Right lobe of liver (tissue), 6 donors: ENCODE data around the gene CALML4. TPM values are rescaled to one million over a fixed set of nuclear protein-coding genes. Genes with fewer than 3 reads are reported as not detected.
A peak's percentile ranks its signal among the peaks of the same experiment; 100 is the strongest.

Experiments used
- ATAC-seq, 4 donors: fragments of 200-7000 bp; cut with Tn5 transposase; one replicate each; pipeline ENCODE4 v1.9.1; 2020; ENCODE audit warnings: mild to moderate bottlenecking in 4 of 4, moderate library complexity in 4 of 4
- DNase-seq, 3 donors: peaks; one replicate each; pipeline ENCODE4 v3.0.0-alpha.2; 2020
- H3K27ac ChIP-seq, 3 donors: fragments of 200-600 bp; one replicate each; pipeline ENCODE4 v1.8.0; 2022
- H3K27me3 ChIP-seq, 2 donors: fragments of 200-600 bp; one replicate each; pipeline ENCODE4 v1.8.0; 2022
- H3K36me3 ChIP-seq, 4 donors: fragments of 200-600 bp; sonication (generic) in 1 of 4; one replicate each; pipeline versions ENCODE4 v1.5.1 to v1.8.0; 2017 to 2022; ENCODE audit warnings: control low read depth in 1 of 4
- H3K4me1 ChIP-seq, 4 donors: fragments of 200-600 bp; sonication (generic) in 1 of 4; one replicate each; pipeline versions ENCODE4 v1.5.1 to v1.8.0; 2017 to 2022; ENCODE audit warnings: control low read depth in 1 of 4
- H3K4me3 ChIP-seq, 3 donors: fragments of 200-600 bp; one replicate each; pipeline ENCODE4 v1.8.0; 2022
- H3K9me3 ChIP-seq, 4 donors: fragments of 200-600 bp; sonication (generic) in 1 of 4; one replicate each; pipeline versions ENCODE4 v1.5.1 to v1.8.0; 2017 to 2022; ENCODE audit warnings: control low read depth in 1 of 4
- POLR2A ChIP-seq: fragments of 450-650 bp; IDR thresholded peaks from one replicate; pipeline ENCODE4 v1.6.1; 2017; ENCODE audit warnings: antibody characterized with exemption, mild to moderate bottlenecking
- WGBS: methylation state at CpG from one replicate; pipeline ENCODE4 v1.1.6; 2018; ENCODE audit warnings: low coverage, low lambda C conversion rate; ENCODE audit not compliant: insufficient coverage; ENCODE audit errors: missing lambda C conversion rate; 5-methylcytosine and 5-hydroxymethylcytosine counted together
- intact Hi-C, 2 donors: fragments of 100-400 bp; cut with DNase I; formaldehyde crosslinking; loops; one replicate each; pipeline versions ENCODE4 v1.11.2 to v1.14.1; 2022
- total RNA-seq, 6 experiments: library from RNA; depleted of rRNA in 2 of 6; stranded (reverse); fragments of >200 nt in 2 of 6; fragmentation: NEBNext Ultra II Directional in 3 of 6; extraction: Animal tissue kit (Norgen Biotek cat#: 25700) in 3 of 6; gene quantifications; one replicate each; pipeline versions ENCODE4 v1.1.0 to v1.2.4, GENCODE V29; 2016 to 2023
- TF ChIP-seq, protein P1 (sequence below), 4 donors: fragments of 200-600 bp in 3 of 4; fragments of 450-650 bp in 1 of 4; IDR thresholded peaks; one replicate each; pipeline versions ENCODE4 v1.5.1 to v1.8.0; 2016 to 2022; ENCODE audit warnings: antibody characterized with exemption in 4 of 4, mild to moderate bottlenecking in 2 of 4
- donor health status: DM: no; HTN: yes; CAD: no.
- donor health status: DM: no; HTN: no; CAD: no.
- donor health status: DM: no; HTN: no; CAD: no.
- donor health status: DM: no; HTN: yes; CAD: no.
- donor health status: DM: no; HTN: yes; CAD: no.

Gene CALML4
- total RNA-seq, 6 experiments from 2014 or later, result 3.3 to 9.8 (median 6.1) TPM

DNA sequence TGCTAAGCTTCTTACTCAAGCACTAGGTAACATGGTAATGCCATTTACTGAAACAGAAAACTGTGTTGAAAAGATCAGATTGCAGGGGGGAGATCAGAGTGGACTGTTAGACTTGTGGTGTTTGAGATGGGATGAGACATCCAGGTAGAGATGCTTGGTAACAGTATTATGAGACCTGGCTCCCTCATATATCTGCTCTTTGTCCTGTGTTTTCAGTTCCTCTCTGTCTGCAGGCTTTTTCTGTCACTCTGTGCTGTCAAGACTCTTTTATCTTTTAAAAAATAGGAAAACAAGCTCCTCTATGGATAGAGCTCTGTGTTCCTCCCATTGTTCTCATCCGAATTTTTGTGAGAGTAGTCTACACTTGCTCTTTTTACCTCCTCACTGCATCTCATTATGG is 48.1 kb downstream of the CALML4 start:
- Histone ChIP-seq H3K4me3 (no peak overlapping the region), H3K27ac (no peak overlapping the region), H3K4me1 (peaks cover 0 to 5% (median 0%) of the 10 kb centered on the region in 4 donors), H3K36me3 (peaks cover 0 to 3% (median 0%) of the 10 kb centered on the region in 4 donors), H3K9me3 (no peaks in the 10 kb centered on the region), H3K27me3 (no peaks in the 10 kb centered on the region)
- WGBS, result 90% methylated on average over 1 of the region's 1 CpG
- TF ChIP-seq, protein P1, sequence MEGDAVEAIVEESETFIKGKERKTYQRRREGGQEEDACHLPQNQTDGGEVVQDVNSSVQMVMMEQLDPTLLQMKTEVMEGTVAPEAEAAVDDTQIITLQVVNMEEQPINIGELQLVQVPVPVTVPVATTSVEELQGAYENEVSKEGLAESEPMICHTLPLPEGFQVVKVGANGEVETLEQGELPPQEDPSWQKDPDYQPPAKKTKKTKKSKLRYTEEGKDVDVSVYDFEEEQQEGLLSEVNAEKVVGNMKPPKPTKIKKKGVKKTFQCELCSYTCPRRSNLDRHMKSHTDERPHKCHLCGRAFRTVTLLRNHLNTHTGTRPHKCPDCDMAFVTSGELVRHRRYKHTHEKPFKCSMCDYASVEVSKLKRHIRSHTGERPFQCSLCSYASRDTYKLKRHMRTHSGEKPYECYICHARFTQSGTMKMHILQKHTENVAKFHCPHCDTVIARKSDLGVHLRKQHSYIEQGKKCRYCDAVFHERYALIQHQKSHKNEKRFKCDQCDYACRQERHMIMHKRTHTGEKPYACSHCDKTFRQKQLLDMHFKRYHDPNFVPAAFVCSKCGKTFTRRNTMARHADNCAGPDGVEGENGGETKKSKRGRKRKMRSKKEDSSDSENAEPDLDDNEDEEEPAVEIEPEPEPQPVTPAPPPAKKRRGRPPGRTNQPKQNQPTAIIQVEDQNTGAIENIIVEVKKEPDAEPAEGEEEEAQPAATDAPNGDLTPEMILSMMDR (IDR thresholded peaks at IDR 0.05), result no peak
- TF ChIP-seq POLR2A, result no peak
- ATAC-seq (no peak), DNase-seq (no peak)
- intact Hi-C loops, result loop anchor here in 1 of 2 donors (10.0 kb wide), 1 partner anchor 302 kb away; no protein-coding TSS in a partner anchor

DNA sequence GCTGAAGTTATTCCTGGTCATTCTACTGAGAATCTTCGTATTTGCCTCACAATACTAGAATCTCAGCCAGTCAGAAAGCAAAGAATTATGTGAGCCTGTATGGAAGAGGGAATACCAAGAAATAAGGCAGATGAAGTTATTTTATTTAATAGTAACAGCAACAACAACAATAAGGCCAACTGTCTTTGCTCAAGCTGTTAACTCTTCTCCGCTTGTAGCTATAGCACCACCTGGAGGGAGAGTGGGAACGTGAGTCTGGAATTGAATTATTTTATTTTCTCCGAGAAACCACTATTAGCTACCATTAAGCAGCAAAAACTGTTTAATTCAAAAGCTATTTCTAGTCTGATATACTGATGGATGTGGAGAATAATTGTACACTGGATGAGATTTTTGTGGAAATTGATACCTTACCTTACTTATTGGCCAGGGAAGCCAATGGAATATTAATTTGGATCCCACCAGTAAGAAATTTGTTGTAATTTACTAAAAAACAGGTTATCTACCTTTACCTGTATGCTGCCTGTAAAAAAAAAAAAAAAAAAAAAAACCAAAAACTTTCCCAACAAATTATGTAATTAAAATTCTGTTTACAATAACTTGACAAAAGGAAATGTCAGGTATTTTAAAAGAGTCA is 50.1 kb downstream of the CALML4 start:
- Histone ChIP-seq H3K4me3 (no peak overlapping the region), H3K27me3 (no peaks in the 10 kb centered on the region), H3K4me1 (peaks cover 0 to 5% (median 0%) of the 10 kb centered on the region in 4 donors), H3K27ac (no peak overlapping the region), H3K36me3 (no peaks in the 10 kb centered on the region), H3K9me3 (no peaks in the 10 kb centered on the region)
- intact Hi-C loops, result loop anchor here in 1 of 2 donors (10.0 kb wide), 1 partner anchor 300 kb away; no protein-coding TSS in a partner anchor
- ATAC-seq (peak; percentile 80 to 87 (median 82)), DNase-seq (no peak)
- 24% methylated on average over 4 of the region's 4 CpGs for WGBS
- no peak for TF ChIP-seq POLR2A
- TF ChIP-seq, protein P1 (IDR thresholded peaks at IDR 0.05), result peak; percentile 75 to 88 (median 81)

DNA sequence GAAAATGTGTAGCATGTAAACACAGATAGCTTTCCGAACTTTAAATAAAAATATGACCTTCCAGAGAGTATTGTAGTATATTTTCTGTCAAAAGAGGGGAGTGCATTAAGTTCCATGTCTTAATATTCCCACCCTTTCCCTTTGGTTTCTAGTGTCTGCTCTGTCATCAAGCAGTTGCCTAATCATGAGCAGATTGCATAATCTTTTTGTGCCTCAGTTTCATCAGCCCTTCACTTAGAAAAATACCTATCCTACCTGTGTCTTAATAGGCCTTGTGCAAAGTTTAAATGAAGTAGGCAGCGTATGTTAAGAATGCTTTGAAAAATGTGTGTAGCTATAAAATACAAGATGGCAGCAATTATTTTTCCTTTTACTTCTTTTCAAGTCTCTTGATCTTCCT is 52.8 kb downstream of the CALML4 start:
- Histone ChIP-seq H3K4me1 (peaks cover 0 to 5% (median 0%) of the 10 kb centered on the region in 4 donors), H3K4me3 (no peak overlapping the region), H3K27me3 (no peaks in the 10 kb centered on the region), H3K36me3 (no peaks in the 10 kb centered on the region), H3K27ac (no peak overlapping the region), H3K9me3 (no peaks in the 10 kb centered on the region)
- ATAC-seq (no peak), DNase-seq (no peak)
- intact Hi-C loops, result loop anchor here in 1 of 2 donors (10.0 kb wide), 1 partner anchor 298 kb away; no protein-coding TSS in a partner anchor
- TF ChIP-seq, protein P1 (IDR thresholded peaks at IDR 0.05), result no peak
- TF ChIP-seq POLR2A, result no peak
- 91% methylated on average over 2 of the region's 2 CpGs for WGBS

DNA sequence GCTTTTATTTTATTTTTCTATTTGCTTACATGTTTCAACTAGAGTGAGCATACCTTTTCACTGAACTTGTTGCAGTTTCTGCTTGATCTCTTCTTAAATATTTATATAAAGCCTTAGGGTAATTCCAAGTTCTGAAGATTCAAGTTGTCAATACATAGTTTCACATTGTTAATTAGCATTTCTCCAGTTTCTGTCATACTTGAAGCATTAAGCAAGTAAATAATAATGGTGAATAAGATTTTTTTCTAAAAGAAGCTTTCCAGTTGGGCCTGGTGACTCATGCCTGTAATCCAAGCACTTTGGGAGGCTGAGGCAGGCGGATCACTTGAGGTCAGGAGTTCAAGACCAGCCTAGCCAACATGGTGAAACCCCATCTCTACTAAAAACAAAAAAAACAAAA is 53.9 kb downstream of the CALML4 start:
- 100% methylated on average over 1 of the region's 1 CpG for WGBS
- TF ChIP-seq POLR2A, result no peak
- TF ChIP-seq, protein P1 (IDR thresholded peaks at IDR 0.05), result no peak
- no peak for DNase-seq

More for the DNA sequence above, 53.9 kb downstream of the CALML4 start:
- no peak for ATAC-seq
- H3K27me3 ChIP-seq, result no peaks in the 10 kb centered on the region
- H3K27ac ChIP-seq, result no peak overlapping the region
- H3K4me1 ChIP-seq, result peaks cover 0 to 5% (median 0%) of the 10 kb centered on the region in 4 donors
- H3K4me3 ChIP-seq, result no peak overlapping the region
- H3K36me3 ChIP-seq, result peaks cover 0 to 3% (median 1%) of the 10 kb centered on the region in 4 donors
- intact Hi-C loops, result loop anchor here in 1 of 2 donors (10.0 kb wide), 1 partner anchor 296 kb away; no protein-coding TSS in a partner anchor
- H3K9me3 ChIP-seq, result no peaks in the 10 kb centered on the region
